ENCODE measurements around the gene FAM240B. TPM values are rescaled to one million over a fixed set of nuclear protein-coding genes. Genes with fewer than 3 reads are reported as not detected.

The FAM240B gene
- total RNA-seq, 1 donor from 2014 or later: not detected

- intact Hi-C loops (cut with micrococcal nuclease): no loop called here
Measured at GRCh38 chr9:38670542-38671371, 49.2 kb downstream of the FAM240B start.

- intact Hi-C loops (cut with micrococcal nuclease): no loop called here
Measured at GRCh38 chr9:38668791-38669466, 51.0 kb downstream of the FAM240B start.

- intact Hi-C loops (cut with micrococcal nuclease): no loop called here
Measured at GRCh38 chr9:38662763-38663593, 57.0 kb downstream of the FAM240B start.

GRCh38 chr9:38659538-38659937 lies 60.4 kb downstream of the FAM240B start:
- intact Hi-C loops (cut with micrococcal nuclease): no loop called here

GRCh38 chr9:38656896-38657295 lies 63.0 kb downstream of the FAM240B start:
- intact Hi-C loops (cut with micrococcal nuclease): no loop called here

GRCh38 chr9:38652486-38652885 lies 67.4 kb downstream of the FAM240B start:
- intact Hi-C loops (cut with micrococcal nuclease): no loop called here

GRCh38 chr9:38652044-38652443 lies 67.9 kb downstream of the FAM240B start:
- intact Hi-C loops (cut with micrococcal nuclease): no loop called here

- intact Hi-C loops (cut with micrococcal nuclease): no loop called here
Measured at GRCh38 chr9:38651400-38652042, 68.4 kb downstream of the FAM240B start.

- intact Hi-C loops (cut with micrococcal nuclease): no loop called here
Measured at GRCh38 chr9:38650564-38650963, 69.4 kb downstream of the FAM240B start.

- intact Hi-C loops (cut with micrococcal nuclease): no loop called here
Measured at GRCh38 chr9:38649731-38650363, 70.1 kb downstream of the FAM240B start.

GRCh38 chr9:38644601-38645000 lies 75.3 kb downstream of the FAM240B start:
- intact Hi-C loops (cut with micrococcal nuclease): no loop called here

Other genes starting within 250 kb of the FAM240B start
- 2.1 and 4.5 TPM in 2 replicates for gene ANKRD18A, start 99.5 kb downstream of the FAM240B start, total RNA-seq

Data from T-helper 2 cell treated with Interferon-gamma antibody and Interleukin-4, amounts not matched to agents 100 ng/mL and 5 ng/mL, for 36 hours (primary cell).